H9 (cell line): ENCODE measurements around the gene CHEK1. TPM values are rescaled to one million over a fixed set of nuclear protein-coding genes. Genes with fewer than 3 reads are reported as not detected.

Experiments
- DNase-seq: peaks from one replicate; pipeline ENCODE4 v3.0.0-alpha.2; 2017
- H2AFZ ChIP-seq: one replicate; pipeline ENCODE4 v1.6.1; 2013; ENCODE audit warnings: mild to moderate bottlenecking, low read length, control low read depth, moderate library complexity
- H2AK5ac ChIP-seq: 2 replicates; pipeline ENCODE4 v1.6.1; 2013; ENCODE audit warnings: low read length, control low read depth, mixed read lengths; ENCODE audit not compliant: insufficient read length
- H2BK120ac ChIP-seq: one replicate; pipeline ENCODE4 v1.6.1; 2013; ENCODE audit warnings: low read depth, mild to moderate bottlenecking, low read length, control low read depth, inconsistent platforms; ENCODE audit not compliant: poor library complexity, severe bottlenecking
- H2BK12ac ChIP-seq: 2 replicates; pipeline ENCODE4 v1.6.1; 2013; ENCODE audit warnings: low read length, control low read depth, mixed read lengths, low read depth; ENCODE audit not compliant: insufficient read length
- H2BK15ac ChIP-seq: 2 replicates; pipeline ENCODE4 v1.6.1; 2013; ENCODE audit warnings: low read depth, low read length, control low read depth
- H2BK20ac ChIP-seq: one replicate; pipeline ENCODE4 v1.6.1; 2013; ENCODE audit warnings: low read depth, mild to moderate bottlenecking, low read length, control low read depth, inconsistent platforms; ENCODE audit not compliant: poor library complexity, severe bottlenecking
- H2BK5ac ChIP-seq: 2 replicates; pipeline ENCODE4 v1.6.1; 2013; ENCODE audit warnings: low read length, control low read depth, mixed read lengths; ENCODE audit not compliant: insufficient read length
- H3K14ac ChIP-seq: 2 replicates; pipeline ENCODE4 v1.6.1; 2013; ENCODE audit warnings: low read length, control low read depth; ENCODE audit not compliant: insufficient read depth
- H3K18ac ChIP-seq: 2 replicates; pipeline ENCODE4 v1.6.1; 2013; ENCODE audit warnings: low read depth, mild to moderate bottlenecking, mixed read lengths, low read length, control low read depth; ENCODE audit not compliant: insufficient read length
- H3K23ac ChIP-seq: 2 replicates; pipeline ENCODE4 v1.6.1; 2013; ENCODE audit warnings: low read length, control low read depth, mixed read lengths, low read depth; ENCODE audit not compliant: insufficient read length
- H3K23me2 ChIP-seq: 2 replicates; pipeline ENCODE4 v1.6.1; 2013; ENCODE audit warnings: low read depth, mild to moderate bottlenecking, mixed read lengths, low read length, control low read depth; ENCODE audit not compliant: insufficient read length, poor library complexity, severe bottlenecking
- H3K27ac ChIP-seq: 2 replicates; pipeline ENCODE4 v1.5.1; 2013; ENCODE audit warnings: low read length, control low read depth, mixed read lengths, low read depth; ENCODE audit not compliant: insufficient read length
- H3K27me3 ChIP-seq: 2 replicates; pipeline ENCODE4 v1.6.1; 2013; ENCODE audit warnings: low read length, control low read depth, inconsistent platforms; ENCODE audit not compliant: insufficient read depth
- H3K4ac ChIP-seq: 2 replicates; pipeline ENCODE4 v1.6.1; 2013; ENCODE audit warnings: low read depth, mild to moderate bottlenecking, control low read depth, inconsistent platforms, low read length, moderate library complexity
- H3K4me1 ChIP-seq: 2 replicates; pipeline ENCODE4 v1.6.1; 2013; ENCODE audit warnings: low read length, control low read depth, inconsistent platforms; ENCODE audit not compliant: insufficient read depth
- H3K4me2 ChIP-seq: 2 replicates; pipeline ENCODE4 v1.6.1; 2013; ENCODE audit warnings: low read length, control low read depth, mixed read lengths; ENCODE audit not compliant: insufficient read length, insufficient read depth
- H3K56ac ChIP-seq: 2 replicates; pipeline ENCODE4 v1.6.1; 2013; ENCODE audit warnings: low read depth, mild to moderate bottlenecking, mixed read lengths, low read length, control low read depth; ENCODE audit not compliant: insufficient read length
- H3K79me1 ChIP-seq: 2 replicates; pipeline ENCODE4 v1.6.1; 2013; ENCODE audit warnings: low read depth, mild to moderate bottlenecking, moderate library complexity, low read length, control low read depth, inconsistent platforms; ENCODE audit not compliant: insufficient read depth, poor library complexity, severe bottlenecking
- H3K79me2 ChIP-seq: 2 replicates; pipeline ENCODE4 v1.6.1; 2013; ENCODE audit warnings: low read length, control low read depth, inconsistent platforms; ENCODE audit not compliant: insufficient read depth
- H3K9ac ChIP-seq: 2 replicates; pipeline ENCODE4 v1.6.1; 2013; ENCODE audit warnings: low read length, control low read depth, mixed read lengths; ENCODE audit not compliant: insufficient read length; ENCODE audit errors: extremely low read depth
- H3K9me3 ChIP-seq: one replicate; pipeline ENCODE4 v1.6.1; 2013; ENCODE audit warnings: low read depth, low read length, inconsistent platforms; ENCODE audit not compliant: control insufficient read depth
- H3T11ph ChIP-seq: one replicate; pipeline ENCODE4 v1.6.1; 2013; ENCODE audit warnings: mild to moderate bottlenecking, low read length, control low read depth, inconsistent platforms
- H4K20me1 ChIP-seq: one replicate; pipeline ENCODE4 v1.6.1; 2013; ENCODE audit not compliant: control insufficient read depth, insufficient read length, insufficient read depth
- H4K5ac ChIP-seq: 2 replicates; pipeline ENCODE4 v1.6.1; 2013; ENCODE audit warnings: low read depth, mild to moderate bottlenecking, mixed read lengths, low read length, control low read depth; ENCODE audit not compliant: insufficient read length
- H4K8ac ChIP-seq: replicated peaks from 2 replicates; pipeline ENCODE4 v1.6.1; 2013; ENCODE audit warnings: low read length, control low read depth, mixed read lengths, low read depth; ENCODE audit not compliant: insufficient read length
- H4K91ac ChIP-seq: 2 replicates; pipeline ENCODE4 v1.6.1; 2013; ENCODE audit warnings: low read depth, mild to moderate bottlenecking, moderate library complexity, mixed read lengths, low read length, control low read depth; ENCODE audit not compliant: insufficient read length
- H3K27ac Mint-ChIP-seq, 3 experiments: 2 replicates in 2 of 3; 3 replicates in 1 of 3; pipeline ENCODE4 v1.8.0; 2020 to 2021; ENCODE audit warnings: mixed read lengths in 3 of 3, mild to moderate bottlenecking in 1 of 3, moderate library complexity in 1 of 3
- H3K27me3 Mint-ChIP-seq: 2 replicates; pipeline ENCODE4 v1.8.0; 2021; ENCODE audit warnings: low read depth, mild to moderate bottlenecking, moderate library complexity, mixed read lengths
- H3K36me3 Mint-ChIP-seq, 3 experiments: 2 replicates in 2 of 3; 3 replicates in 1 of 3; pipeline ENCODE4 v1.8.0; 2020 to 2021; ENCODE audit warnings: low read depth in 3 of 3, mixed read lengths in 3 of 3; ENCODE audit not compliant: insufficient read depth in 1 of 3
- H3K4me1 Mint-ChIP-seq, 2 experiments: 2 replicates each; pipeline ENCODE4 v1.8.0; 2020; ENCODE audit warnings: mixed read lengths in 2 of 2
- H3K4me3 Mint-ChIP-seq, 2 experiments: 2 replicates in 1 of 2; 3 replicates in 1 of 2; pipeline ENCODE4 v1.8.0; 2020 to 2021; ENCODE audit warnings: mild to moderate bottlenecking in 2 of 2, mixed read lengths in 2 of 2, moderate library complexity in 1 of 2
- H3K9me3 Mint-ChIP-seq, 2 experiments: 2 replicates in 1 of 2; 3 replicates in 1 of 2; pipeline ENCODE4 v1.8.0; 2020; ENCODE audit warnings: mild to moderate bottlenecking in 2 of 2, mixed read lengths in 2 of 2, moderate library complexity in 1 of 2
- CTCF ChIP-seq: fragments of 200-600 bp; sonication (generic); conservative IDR thresholded peaks from 3 replicates; pipeline ENCODE4 v1.8.0; 2021; ENCODE audit warnings: antibody characterized with exemption, mild to moderate bottlenecking
- WGBS: extraction: QIAGEN DNeasy Blood & Tissue Kit; methylation state at CpG from one replicate; pipeline ENCODE4 v1.1.7; 2013; ENCODE audit warnings: missing lambda C conversion rate, low lambda C conversion rate, mixed read lengths; ENCODE audit not compliant: insufficient read length; ENCODE audit errors: extremely low coverage; 5-methylcytosine and 5-hydroxymethylcytosine counted together
- total RNA-seq: library from RNA; stranded (reverse); gene quantifications from 2 replicates; pipeline ENCODE4 v1.2.1, GENCODE V29; 2021

The CHEK1 gene
- total RNA-seq, 1 experiment from 2014 or later, result 126 TPM

- H4K91ac ChIP-seq, result no peak overlapping the region
- no peak overlapping the region for H3K9ac ChIP-seq
- no peaks in the 10 kb centered on the region for H3K27me3 Mint-ChIP-seq
- no CpG with 5 or more reads among the region's 2 CpGs for WGBS
- H3K79me2 ChIP-seq, result no peaks in the 10 kb centered on the region
- H2BK12ac ChIP-seq, result no peak overlapping the region
- DNase-seq, result no peak
- no peak overlapping the region for H4K8ac ChIP-seq
- no peak overlapping the region for H2BK20ac ChIP-seq
- H3K18ac ChIP-seq, result no peak overlapping the region
- no peak for TF ChIP-seq CTCF
- no peak overlapping the region for H2BK5ac ChIP-seq
- no peaks in the 10 kb centered on the region for H3K27me3 ChIP-seq
- no peak overlapping the region for H3K4me3 Mint-ChIP-seq
- H3K9me3 Mint-ChIP-seq, result peaks cover 6 to 15% of the 10 kb centered on the region in 2 experiments; a peak in 3 of 5 replicates
- no peak overlapping the region for H2BK15ac ChIP-seq
- no peaks in the 10 kb centered on the region for H3K4me1 ChIP-seq
- H3K27ac Mint-ChIP-seq, result no peak overlapping the region
- H3T11ph ChIP-seq, result no peak overlapping the region
- no peak overlapping the region for H3K14ac ChIP-seq
- no peaks in the 10 kb centered on the region for H3K23me2 ChIP-seq
- H2AFZ ChIP-seq, result no peak overlapping the region
- H3K4me2 ChIP-seq, result no peak overlapping the region
- H3K27ac ChIP-seq, result no peak overlapping the region
- H3K4ac ChIP-seq, result no peak overlapping the region
- no peaks in the 10 kb centered on the region for H3K79me1 ChIP-seq
- no peaks in the 10 kb centered on the region for H3K9me3 ChIP-seq
- no peak overlapping the region for H3K56ac ChIP-seq
- H4K20me1 ChIP-seq, result no peaks in the 10 kb centered on the region
- no peak overlapping the region for H2BK120ac ChIP-seq
- no peak overlapping the region for H2AK5ac ChIP-seq
- peaks cover 22 to 30% (median 24%) of the 10 kb centered on the region in 3 experiments for H3K36me3 Mint-ChIP-seq
- H3K4me1 Mint-ChIP-seq, result peaks cover 13 to 15% of the 10 kb centered on the region in 2 experiments
- no peak overlapping the region for H4K5ac ChIP-seq
- H3K23ac ChIP-seq, result no peak overlapping the region
Observed at GRCh38 chr11:125690006-125690405, 65.0 kb downstream of the CHEK1 start.
